Measurements from ENCODE around the gene HPGDS. TPM values are rescaled to one million over a fixed set of nuclear protein-coding genes. Genes with fewer than 3 reads are reported as not detected.

The HPGDS gene
- polyA plus RNA-seq, 1 donor (not counting 4 experiments of a cell fraction or from before 2014, with no cell fraction given): not detected

DNA sequence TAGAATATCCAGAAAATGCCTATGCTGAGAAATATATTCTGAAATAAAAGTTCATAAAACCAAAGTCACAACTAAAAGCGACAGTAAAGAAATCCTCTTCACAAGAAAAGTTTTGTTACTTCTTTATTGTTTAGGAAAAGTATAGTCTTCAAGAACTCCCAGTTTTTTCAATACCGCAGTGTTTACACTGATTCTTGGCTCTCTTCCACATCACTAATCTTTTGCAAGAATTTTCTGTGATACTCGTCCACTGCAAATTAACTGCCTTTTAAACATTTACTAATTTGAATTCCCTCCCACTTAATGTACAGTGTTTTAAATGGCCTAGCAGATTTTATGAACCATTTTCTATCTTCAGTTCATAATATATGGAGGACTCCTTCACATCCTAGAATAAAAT, 65.1 kb downstream of the HPGDS start:
- no peaks in the 10 kb centered on the region for H3K27me3 ChIP-seq (ENCODE audit: control insufficient read depth, extremely low read depth, insufficient read depth, low read length)
- DNase-seq (ENCODE audit: low read depth, low spot score) (no peak), FAIRE-seq (no peak)
- H3K9me3 ChIP-seq (ENCODE audit: control insufficient read depth, low read depth, low read length): no peaks in the 10 kb centered on the region
- H3K36me3 ChIP-seq (ENCODE audit: control insufficient read depth in 2 of 2, extremely low read depth in 1 of 2, insufficient read depth in 2 of 2, low read length in 2 of 2): peaks cover 7 to 19% of the 10 kb centered on the region in 2 experiments
- H3K4me2 ChIP-seq (ENCODE audit: control insufficient read depth, extremely low read depth, insufficient read depth, low read depth, low read length): no peak overlapping the region
- no peak overlapping the region for H2AFZ ChIP-seq (ENCODE audit: control insufficient read depth, low read length)
- dilution Hi-C loops (cut with MboI; ENCODE audit: extremely low pct_ligation_motif_present, low sequenced_read_pairs): no loop called here
- no peak overlapping the region for H3K9ac ChIP-seq (ENCODE audit: control insufficient read depth, extremely low read depth, insufficient read depth, low read length)
- H3K4me1 ChIP-seq (ENCODE audit: control insufficient read depth, extremely low read depth, insufficient read depth, low read length): no peaks in the 10 kb centered on the region
- H4K20me1 ChIP-seq (ENCODE audit: control insufficient read depth, extremely low read depth, insufficient read depth, low read length): no peaks in the 10 kb centered on the region
- no peak overlapping the region for H3K27ac ChIP-seq (ENCODE audit: control insufficient read depth, insufficient read depth, low read length)
- H3K79me2 ChIP-seq (ENCODE audit: control insufficient read depth, insufficient read depth, low read length): no peaks in the 10 kb centered on the region
- H3K4me3 ChIP-seq (ENCODE audit: control insufficient read depth in 2 of 3, extremely low read depth in 1 of 3, insufficient read depth in 2 of 3, low read depth in 1 of 3, low read length in 3 of 3): no peak overlapping the region
- TF ChIP-seq EZH2 (IDR thresholded peaks at IDR 0.05; ENCODE audit: low read length): no peak
- TF ChIP-seq, protein P1, sequence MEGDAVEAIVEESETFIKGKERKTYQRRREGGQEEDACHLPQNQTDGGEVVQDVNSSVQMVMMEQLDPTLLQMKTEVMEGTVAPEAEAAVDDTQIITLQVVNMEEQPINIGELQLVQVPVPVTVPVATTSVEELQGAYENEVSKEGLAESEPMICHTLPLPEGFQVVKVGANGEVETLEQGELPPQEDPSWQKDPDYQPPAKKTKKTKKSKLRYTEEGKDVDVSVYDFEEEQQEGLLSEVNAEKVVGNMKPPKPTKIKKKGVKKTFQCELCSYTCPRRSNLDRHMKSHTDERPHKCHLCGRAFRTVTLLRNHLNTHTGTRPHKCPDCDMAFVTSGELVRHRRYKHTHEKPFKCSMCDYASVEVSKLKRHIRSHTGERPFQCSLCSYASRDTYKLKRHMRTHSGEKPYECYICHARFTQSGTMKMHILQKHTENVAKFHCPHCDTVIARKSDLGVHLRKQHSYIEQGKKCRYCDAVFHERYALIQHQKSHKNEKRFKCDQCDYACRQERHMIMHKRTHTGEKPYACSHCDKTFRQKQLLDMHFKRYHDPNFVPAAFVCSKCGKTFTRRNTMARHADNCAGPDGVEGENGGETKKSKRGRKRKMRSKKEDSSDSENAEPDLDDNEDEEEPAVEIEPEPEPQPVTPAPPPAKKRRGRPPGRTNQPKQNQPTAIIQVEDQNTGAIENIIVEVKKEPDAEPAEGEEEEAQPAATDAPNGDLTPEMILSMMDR (optimal IDR thresholded peaks at IDR 0.05 in 1 of 3, IDR thresholded peaks at IDR 0.05 in 1 of 3, conservative IDR thresholded peaks at IDR 0.05 in 1 of 3; ENCODE audit: extremely low read depth in 1 of 3, insufficient read depth in 2 of 3, low read length in 3 of 3): no peak
- no peaks in the 10 kb centered on the region for H3K9me1 ChIP-seq (ENCODE audit: control insufficient read depth, extremely low read depth, insufficient read depth, low read length)

DNA sequence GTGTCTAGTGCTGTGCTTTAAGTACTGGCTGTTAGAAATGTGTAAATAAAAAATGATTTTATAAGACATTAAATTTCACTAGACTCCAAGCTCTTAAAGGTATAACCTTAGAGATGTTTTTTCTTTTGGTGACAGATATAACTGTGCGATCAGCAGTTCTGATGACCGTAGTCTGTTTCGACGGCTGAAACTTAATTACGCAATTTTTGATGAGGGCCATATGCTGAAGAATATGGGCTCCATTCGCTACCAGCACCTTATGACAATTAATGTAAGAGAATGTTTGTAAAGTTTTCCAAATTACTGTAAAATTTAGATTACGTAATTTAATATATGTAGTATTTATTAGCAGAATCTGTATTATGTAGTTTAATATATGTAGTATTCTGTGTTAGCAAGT, 66.4 kb downstream of the HPGDS start:
- dilution Hi-C loops (cut with MboI; ENCODE audit: extremely low pct_ligation_motif_present, low sequenced_read_pairs): no loop called here
- no peaks in the 10 kb centered on the region for H3K4me1 ChIP-seq (ENCODE audit: control insufficient read depth, extremely low read depth, insufficient read depth, low read length)
- H3K9me3 ChIP-seq (ENCODE audit: control insufficient read depth, low read depth, low read length): no peaks in the 10 kb centered on the region
- H3K27me3 ChIP-seq (ENCODE audit: control insufficient read depth, extremely low read depth, insufficient read depth, low read length): no peaks in the 10 kb centered on the region
- no peak overlapping the region for H3K27ac ChIP-seq (ENCODE audit: control insufficient read depth, insufficient read depth, low read length)
- FAIRE-seq (no peak), DNase-seq (ENCODE audit: low read depth, low spot score) (no peak)
- H3K4me2 ChIP-seq (ENCODE audit: control insufficient read depth, extremely low read depth, insufficient read depth, low read depth, low read length): no peak overlapping the region
- H4K20me1 ChIP-seq (ENCODE audit: control insufficient read depth, extremely low read depth, insufficient read depth, low read length): no peaks in the 10 kb centered on the region
- no peaks in the 10 kb centered on the region for H3K79me2 ChIP-seq (ENCODE audit: control insufficient read depth, insufficient read depth, low read length)
- no peak overlapping the region for H3K9ac ChIP-seq (ENCODE audit: control insufficient read depth, extremely low read depth, insufficient read depth, low read length)
- H3K4me3 ChIP-seq (ENCODE audit: control insufficient read depth in 2 of 3, extremely low read depth in 1 of 3, insufficient read depth in 2 of 3, low read depth in 1 of 3, low read length in 3 of 3): no peak overlapping the region
- TF ChIP-seq EZH2 (IDR thresholded peaks at IDR 0.05; ENCODE audit: low read length): no peak
- TF ChIP-seq, protein P1 (optimal IDR thresholded peaks at IDR 0.05 in 1 of 3, IDR thresholded peaks at IDR 0.05 in 1 of 3, conservative IDR thresholded peaks at IDR 0.05 in 1 of 3; ENCODE audit: extremely low read depth in 1 of 3, insufficient read depth in 2 of 3, low read length in 3 of 3): no peak
- H2AFZ ChIP-seq (ENCODE audit: control insufficient read depth, low read length): no peak overlapping the region
- H3K36me3 ChIP-seq (ENCODE audit: control insufficient read depth in 2 of 2, extremely low read depth in 1 of 2, insufficient read depth in 2 of 2, low read length in 2 of 2): peaks cover 7 to 19% of the 10 kb centered on the region in 2 experiments
- no peaks in the 10 kb centered on the region for H3K9me1 ChIP-seq (ENCODE audit: control insufficient read depth, extremely low read depth, insufficient read depth, low read length)

All from keratinocyte (primary cell).